Lower leg skin (tissue), 3 donors: Measurements from ENCODE around the gene PPFIA1.

Experiments used
- CTCF ChIP-seq, 3 donors: fragments of 450-650 bp; IDR thresholded peaks; one replicate each; pipeline ENCODE4 v1.5.1; 2016; ENCODE audit warnings: antibody characterized with exemption in 3 of 3, mild to moderate bottlenecking in 3 of 3, moderate library complexity in 2 of 3
- POLR2A ChIP-seq, 2 donors: fragments of 450-650 bp; IDR thresholded peaks; one replicate each; pipeline ENCODE4 v1.6.1; 2016 to 2017; ENCODE audit warnings: antibody characterized with exemption in 2 of 2, mild to moderate bottlenecking in 1 of 2, moderate library complexity in 1 of 2

- no peak for TF ChIP-seq CTCF (IDR thresholded peaks at IDR 0.05)
- no peak for TF ChIP-seq POLR2A (IDR thresholded peaks at IDR 0.05)
These were observed 35.0 kb downstream of the PPFIA1 start for GRCh38 chr11:70305501-70305900.
